Measurements from ENCODE around the gene LYVE1.
"Not testable (repeated sequence)": the region's sequence is repeated elsewhere in the genome, so short reads cannot be mapped to it uniquely, and the experiment has no call there.

The LYVE1 gene

GRCh38 chr11:10568486-10568941 is at the start of gene LYVE1:
TSS of gene LYVE1 (minus strand) at chr11:10568665. CDS start at chr11:10568532, 133 bp downstream.
- DNase-seq (ENCODE audit: low read depth), result no peak

- no peak for DNase-seq (ENCODE audit: low read depth)
Measured at GRCh38 chr11:10617551-10617950, 49.1 kb upstream of the LYVE1 start.

GRCh38 chr11:10611979-10612862 is 43.8 kb upstream of the LYVE1 start:
- no peak for DNase-seq (ENCODE audit: low read depth)

GRCh38 chr11:10609636-10610035 is 41.2 kb upstream of the LYVE1 start:
- no peak for DNase-seq (ENCODE audit: low read depth)

GRCh38 chr11:10608584-10608983 is 40.1 kb upstream of the LYVE1 start:
- no peak for DNase-seq (ENCODE audit: low read depth)

DNA sequence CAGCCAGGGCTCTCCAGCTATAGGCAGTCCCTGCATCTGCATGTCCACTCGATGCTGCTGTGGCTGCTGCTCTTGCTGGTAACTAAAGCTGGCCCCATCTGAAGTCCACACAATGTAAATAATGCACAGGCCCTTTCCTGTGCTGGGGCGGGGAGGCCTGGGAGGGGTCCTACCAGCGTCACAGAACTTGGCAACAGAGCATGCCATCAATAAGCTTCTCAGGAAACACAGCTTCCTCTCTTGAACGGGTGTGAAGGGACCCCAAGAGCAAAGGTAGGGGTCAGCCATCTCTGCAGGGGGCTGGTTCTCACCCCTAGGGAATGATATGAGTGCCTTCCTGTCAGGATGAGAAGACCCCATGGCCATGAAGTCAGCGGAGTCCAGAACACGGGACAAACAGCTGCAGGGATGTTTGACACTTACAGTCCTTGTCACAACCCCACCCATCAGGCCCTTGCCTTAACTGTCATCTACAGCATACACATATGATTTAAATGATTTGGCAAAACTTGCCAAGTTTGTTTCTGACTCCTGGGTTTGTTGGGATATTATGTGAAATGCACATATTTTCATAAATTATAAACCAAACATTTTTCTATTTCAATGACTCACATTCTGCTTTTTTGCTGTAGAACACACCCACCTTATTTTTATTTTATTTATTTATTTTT is 39.1 kb upstream of the LYVE1 start:
- no peak for DNase-seq (ENCODE audit: low read depth)

- no peak for DNase-seq (ENCODE audit: low read depth)
Measured at GRCh38 chr11:10606536-10607208, 38.2 kb upstream of the LYVE1 start.

- no peak for DNase-seq (ENCODE audit: low read depth)
Measured at GRCh38 chr11:10605941-10606381, 37.5 kb upstream of the LYVE1 start.

- DNase-seq (ENCODE audit: low read depth), result no peak
Measured at GRCh38 chr11:10604798-10605197, 36.3 kb upstream of the LYVE1 start.

DNA sequence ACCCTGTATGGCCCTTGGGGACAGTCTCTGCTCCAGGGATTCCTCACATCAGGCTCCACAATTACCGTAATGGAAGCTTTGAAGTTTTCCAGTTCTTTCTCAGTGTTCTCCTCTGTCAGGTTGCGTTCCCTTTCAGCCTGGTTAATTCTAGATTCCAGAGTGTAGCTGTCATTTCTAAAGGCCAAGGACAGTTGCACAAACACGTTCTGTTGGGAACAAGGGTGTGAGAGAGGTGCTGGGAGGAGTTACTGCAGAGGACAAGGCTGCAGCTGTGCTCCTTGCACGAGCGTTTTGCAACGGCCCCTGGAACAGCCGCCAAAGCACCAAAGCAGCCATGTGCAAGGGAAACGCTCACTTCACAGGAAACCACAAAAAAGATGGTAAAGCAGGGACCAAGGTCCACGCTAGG is 35.9 kb upstream of the LYVE1 start:
- no peak for DNase-seq (ENCODE audit: low read depth)

GRCh38 chr11:10603721-10604297 is 35.3 kb upstream of the LYVE1 start:
- no peak for DNase-seq (ENCODE audit: low read depth)

GRCh38 chr11:10602945-10603344 is 34.5 kb upstream of the LYVE1 start:
- no peak for DNase-seq (ENCODE audit: low read depth)

- no peak for DNase-seq (ENCODE audit: low read depth)
Measured at GRCh38 chr11:10602366-10602765, 33.9 kb upstream of the LYVE1 start.

DNA sequence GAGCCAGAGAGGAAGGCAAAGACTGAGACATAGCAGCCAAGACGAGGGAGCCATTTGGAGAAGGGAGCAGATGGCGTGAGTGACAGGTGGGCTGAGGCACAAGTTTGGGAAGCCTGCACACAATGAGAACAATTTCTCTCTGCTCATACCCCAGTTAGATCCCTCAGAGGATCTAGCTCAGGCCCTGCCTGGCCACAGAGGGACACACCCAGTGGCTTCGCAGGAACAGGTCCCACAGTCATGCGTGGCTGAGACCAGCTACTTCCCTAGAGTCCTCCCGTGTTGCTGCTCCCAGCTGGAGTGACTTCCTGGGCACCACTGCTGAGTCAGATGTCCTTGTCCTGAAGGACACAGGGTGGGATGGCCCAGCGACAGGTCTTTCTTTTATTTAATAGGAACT is 33.4 kb upstream of the LYVE1 start:
- DNase-seq (ENCODE audit: low read depth), result no peak

- no peak for DNase-seq (ENCODE audit: low read depth)
Measured at GRCh38 chr11:10600570-10601248, 32.2 kb upstream of the LYVE1 start.

DNA sequence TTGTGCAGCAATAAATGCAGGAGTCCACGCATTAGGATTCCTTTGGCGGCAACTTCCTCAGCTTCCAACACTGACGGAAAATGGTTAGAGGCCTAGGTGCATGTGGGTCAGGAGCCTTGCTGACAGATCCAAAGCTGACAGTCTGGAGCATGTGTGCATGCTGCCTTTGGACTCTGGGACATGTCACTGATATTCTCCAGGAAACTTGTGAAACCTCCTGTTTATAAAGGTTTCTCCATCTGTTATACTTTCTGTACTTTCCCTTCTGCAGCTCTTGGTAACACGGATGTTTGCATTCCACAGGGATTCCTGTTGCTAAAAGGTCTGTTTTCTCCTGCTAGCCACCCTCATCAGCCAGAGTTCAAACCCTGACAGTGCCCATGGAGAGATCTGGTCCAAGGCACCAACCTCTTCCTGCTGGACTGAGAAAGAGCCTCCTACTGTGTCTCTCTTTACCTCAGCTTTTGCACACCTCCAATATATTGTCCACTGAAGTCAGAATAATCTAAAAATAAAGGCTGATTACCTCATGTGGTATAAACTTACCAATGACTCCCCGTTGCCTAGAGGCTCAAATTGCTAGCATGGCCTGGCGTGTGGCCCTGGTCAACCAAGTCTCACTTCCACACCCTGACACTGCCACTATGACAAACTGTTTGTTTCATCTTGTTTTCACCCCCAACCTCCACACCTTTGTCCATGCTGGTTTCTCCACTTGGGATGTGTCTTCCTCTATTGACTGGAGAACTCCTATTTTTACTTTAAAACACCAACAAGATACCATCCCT is 31.1 kb upstream of the LYVE1 start:
- DNase-seq (ENCODE audit: low read depth), result no peak

- no peak for DNase-seq (ENCODE audit: low read depth)
Measured at GRCh38 chr11:10598816-10599215, 30.4 kb upstream of the LYVE1 start.

- DNase-seq (ENCODE audit: low read depth), result no peak
Measured at GRCh38 chr11:10597877-10598351, 29.4 kb upstream of the LYVE1 start.

- not testable (repeated sequence) for DNase-seq (ENCODE audit: low read depth)
Measured at GRCh38 chr11:10595840-10596239, 27.4 kb upstream of the LYVE1 start.

- no peak for DNase-seq (ENCODE audit: low read depth)
Measured at GRCh38 chr11:10594407-10594806, 25.9 kb upstream of the LYVE1 start.

- no peak for DNase-seq (ENCODE audit: low read depth)
Measured at GRCh38 chr11:10592331-10592730, 23.9 kb upstream of the LYVE1 start.

Measured in stimulated activated CD8-positive, alpha-beta memory T cell treated with anti-CD3 and anti-CD28 coated beads, Interleukin-12 subunit alpha, Interleukin-12 subunit beta, amount 100 ng/mL, for 1 hour (primary cell).